ENCODE data around the gene NLGN4Y. TPM values are rescaled to one million over a fixed set of nuclear protein-coding genes. Genes with fewer than 3 reads are reported as not detected.

Gene NLGN4Y
- total RNA-seq, 1 donor from 2014 or later: not detected

DNA sequence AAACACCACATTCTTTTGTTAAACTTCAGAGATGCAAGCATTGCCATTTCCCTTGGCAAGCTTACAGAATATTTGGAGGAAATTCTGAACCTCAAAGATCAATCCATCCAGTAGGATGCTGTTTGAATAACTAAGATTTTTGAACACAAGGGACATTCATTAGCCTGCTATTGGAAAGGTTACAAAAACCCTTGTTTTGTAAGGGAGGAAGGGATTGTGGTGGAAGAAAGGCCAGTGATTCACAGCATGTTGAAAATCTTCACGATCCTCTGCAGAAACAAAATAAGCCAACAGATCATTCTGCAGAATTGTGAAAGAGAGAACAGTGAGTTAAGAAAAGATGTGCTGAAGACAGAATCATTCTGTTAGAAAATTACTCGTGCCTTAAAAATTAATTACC, 297.9 kb downstream of the NLGN4Y start:
- Mint-ChIP-seq H3K9me3 (no peaks in the 10 kb centered on the region), H3K4me3 (no peak overlapping the region), H3K27ac (ENCODE audit: unreplicated experiment) (no peak overlapping the region), H3K4me1 (no peaks in the 10 kb centered on the region), H3K27me3 (ENCODE audit: low read depth) (no peaks in the 10 kb centered on the region), H3K36me3 (ENCODE audit: low read depth) (no peaks in the 10 kb centered on the region)
- TF ChIP-seq, protein P1, sequence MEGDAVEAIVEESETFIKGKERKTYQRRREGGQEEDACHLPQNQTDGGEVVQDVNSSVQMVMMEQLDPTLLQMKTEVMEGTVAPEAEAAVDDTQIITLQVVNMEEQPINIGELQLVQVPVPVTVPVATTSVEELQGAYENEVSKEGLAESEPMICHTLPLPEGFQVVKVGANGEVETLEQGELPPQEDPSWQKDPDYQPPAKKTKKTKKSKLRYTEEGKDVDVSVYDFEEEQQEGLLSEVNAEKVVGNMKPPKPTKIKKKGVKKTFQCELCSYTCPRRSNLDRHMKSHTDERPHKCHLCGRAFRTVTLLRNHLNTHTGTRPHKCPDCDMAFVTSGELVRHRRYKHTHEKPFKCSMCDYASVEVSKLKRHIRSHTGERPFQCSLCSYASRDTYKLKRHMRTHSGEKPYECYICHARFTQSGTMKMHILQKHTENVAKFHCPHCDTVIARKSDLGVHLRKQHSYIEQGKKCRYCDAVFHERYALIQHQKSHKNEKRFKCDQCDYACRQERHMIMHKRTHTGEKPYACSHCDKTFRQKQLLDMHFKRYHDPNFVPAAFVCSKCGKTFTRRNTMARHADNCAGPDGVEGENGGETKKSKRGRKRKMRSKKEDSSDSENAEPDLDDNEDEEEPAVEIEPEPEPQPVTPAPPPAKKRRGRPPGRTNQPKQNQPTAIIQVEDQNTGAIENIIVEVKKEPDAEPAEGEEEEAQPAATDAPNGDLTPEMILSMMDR (conservative IDR thresholded peaks at IDR 0.05): no peak
- DNase-seq (ENCODE audit: low read depth, low spot score): no peak

DNA sequence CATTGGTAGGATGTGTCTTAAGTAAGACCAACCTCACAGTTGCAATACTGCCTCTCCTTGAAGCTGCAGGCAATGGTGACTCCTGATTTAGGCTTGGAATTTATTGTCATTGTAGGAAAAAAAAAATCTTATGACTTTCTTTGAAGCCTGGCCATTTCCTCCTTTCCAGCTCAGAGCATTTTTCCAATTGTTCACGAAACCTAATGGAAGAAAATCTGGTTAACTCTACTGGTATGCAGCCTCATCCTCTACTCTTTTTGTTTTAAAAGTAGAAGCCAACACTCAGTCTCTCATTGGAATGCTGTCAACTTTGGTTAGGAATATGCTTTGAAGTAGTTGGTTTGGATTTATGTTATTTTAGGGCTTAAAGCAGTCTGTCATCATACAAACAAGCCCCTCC, 298.6 kb downstream of the NLGN4Y start:
- H3K36me3 Mint-ChIP-seq (ENCODE audit: low read depth): no peaks in the 10 kb centered on the region
- H3K27ac Mint-ChIP-seq (ENCODE audit: unreplicated experiment): no peak overlapping the region

DNA sequence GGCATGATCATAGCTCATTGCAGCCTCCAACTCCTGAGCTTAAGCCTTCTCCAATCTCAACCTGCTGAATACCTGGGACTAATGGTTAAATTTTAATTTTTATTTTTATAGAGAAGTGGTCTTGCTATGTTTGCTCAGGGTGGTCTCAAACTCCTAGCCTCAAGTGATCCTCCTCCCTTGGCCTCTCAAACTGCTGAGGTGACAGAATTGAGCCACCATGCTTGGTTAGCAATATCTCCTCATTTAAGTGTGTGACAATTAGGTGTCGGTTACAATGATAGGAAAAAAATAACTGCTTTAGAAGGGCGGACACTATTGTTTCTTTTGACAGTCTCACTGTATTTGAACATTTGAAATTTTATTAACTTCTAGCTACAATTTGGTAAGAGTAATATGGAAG, 300.3 kb downstream of the NLGN4Y start:
- Mint-ChIP-seq H3K4me3 (no peak overlapping the region), H3K27ac (ENCODE audit: unreplicated experiment) (no peak overlapping the region), H3K36me3 (ENCODE audit: low read depth) (no peaks in the 10 kb centered on the region), H3K9me3 (no peaks in the 10 kb centered on the region), H3K4me1 (no peaks in the 10 kb centered on the region), H3K27me3 (ENCODE audit: low read depth) (no peaks in the 10 kb centered on the region)
- DNase-seq (ENCODE audit: low read depth, low spot score): no peak
- TF ChIP-seq, protein P1 (conservative IDR thresholded peaks at IDR 0.05): no peak

More for the DNA sequence above, 298.6 kb downstream of the NLGN4Y start:
- H3K9me3 Mint-ChIP-seq: no peaks in the 10 kb centered on the region
- H3K4me3 Mint-ChIP-seq: no peak overlapping the region
- TF ChIP-seq, protein P1 (conservative IDR thresholded peaks at IDR 0.05): no peak
- no peaks in the 10 kb centered on the region for H3K4me1 Mint-ChIP-seq
- no peaks in the 10 kb centered on the region for H3K27me3 Mint-ChIP-seq (ENCODE audit: low read depth)
- DNase-seq (ENCODE audit: low read depth, low spot score): no peak

DNA sequence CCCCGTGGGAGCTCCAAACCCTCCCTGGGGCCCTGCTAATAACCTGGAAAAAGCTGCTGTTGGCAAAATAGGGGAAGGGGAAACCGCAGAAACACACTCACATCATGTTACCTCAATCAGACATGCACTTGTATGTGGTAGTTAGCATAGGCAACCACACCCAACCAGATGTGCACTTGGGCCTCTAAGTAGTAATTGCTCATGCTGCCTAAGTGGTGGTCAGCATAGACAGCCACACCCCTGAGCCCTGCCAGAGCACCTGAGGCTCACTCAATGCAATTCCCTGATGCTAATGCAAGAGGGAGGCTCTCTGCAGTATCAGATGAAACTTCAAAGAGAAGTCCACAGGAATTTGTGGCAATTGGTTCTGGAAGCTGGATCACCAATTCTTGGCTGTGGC, 301.4 kb downstream of the NLGN4Y start:
- H3K4me1 Mint-ChIP-seq: no peaks in the 10 kb centered on the region
- TF ChIP-seq, protein P1 (conservative IDR thresholded peaks at IDR 0.05): no peak
- no peak overlapping the region for H3K4me3 Mint-ChIP-seq
- H3K36me3 Mint-ChIP-seq (ENCODE audit: low read depth): no peaks in the 10 kb centered on the region
- no peaks in the 10 kb centered on the region for H3K9me3 Mint-ChIP-seq
- H3K27ac Mint-ChIP-seq (ENCODE audit: unreplicated experiment): no peak overlapping the region
- DNase-seq (ENCODE audit: low read depth, low spot score): no peak
- H3K27me3 Mint-ChIP-seq (ENCODE audit: low read depth): no peaks in the 10 kb centered on the region

DNA sequence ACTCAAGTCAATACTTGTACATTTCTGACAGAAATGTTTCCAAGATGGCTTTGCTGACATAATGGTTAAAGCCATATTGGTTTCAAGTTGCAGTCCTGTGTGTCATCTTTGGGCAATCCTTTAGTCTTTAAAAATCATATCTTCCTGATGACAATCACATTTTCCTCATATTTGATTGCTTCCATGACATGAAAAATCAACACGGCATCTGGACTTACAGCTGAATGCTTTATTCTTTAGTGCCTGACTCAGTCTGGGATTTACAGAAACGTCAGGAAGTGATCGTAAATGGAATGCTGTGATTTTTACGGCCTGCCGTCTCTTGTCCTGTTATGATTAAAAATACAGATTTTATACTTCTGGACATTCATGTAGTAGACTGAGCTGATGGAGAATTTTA, 304.2 kb downstream of the NLGN4Y start:
- H3K4me1 Mint-ChIP-seq: no peaks in the 10 kb centered on the region

More for the DNA sequence above, 304.2 kb downstream of the NLGN4Y start:
- H3K9me3 Mint-ChIP-seq: no peaks in the 10 kb centered on the region
- TF ChIP-seq, protein P1 (conservative IDR thresholded peaks at IDR 0.05): no peak
- H3K4me3 Mint-ChIP-seq: no peak overlapping the region
- H3K36me3 Mint-ChIP-seq (ENCODE audit: low read depth): no peaks in the 10 kb centered on the region
- no peak for DNase-seq (ENCODE audit: low read depth, low spot score)
- no peaks in the 10 kb centered on the region for H3K27me3 Mint-ChIP-seq (ENCODE audit: low read depth)
- H3K27ac Mint-ChIP-seq (ENCODE audit: unreplicated experiment): no peak overlapping the region

Measured in neural crest cell (in vitro differentiated cells).